ENCODE measurements around the gene SMARCD2. TPM values are rescaled to one million over a fixed set of nuclear protein-coding genes. Genes with fewer than 3 reads are reported as not detected.

SMARCD2 gene
- total and polyA plus RNA-seq, 4 donors: 64.9 to 109 (median 75.0) TPM

DNA sequence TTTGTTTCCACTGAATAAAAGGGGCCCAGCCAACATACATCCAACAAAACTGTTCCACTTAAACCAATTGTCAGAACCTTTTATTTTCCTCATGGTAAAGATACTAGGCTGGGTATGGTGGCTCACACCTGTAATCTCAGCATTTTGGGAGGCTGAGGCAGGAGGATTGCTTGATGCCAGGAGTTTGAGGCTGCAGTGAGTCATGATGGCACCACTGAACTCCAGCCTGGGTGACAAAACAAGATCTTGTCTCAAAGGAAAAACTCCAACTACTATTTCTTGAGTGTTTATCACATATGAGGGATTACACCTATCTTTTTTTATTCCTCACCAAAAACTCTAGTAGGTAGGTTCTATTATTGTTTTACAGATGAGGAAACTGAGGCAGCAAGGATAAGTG, 19.9 kb downstream of the SMARCD2 start:
- Histone ChIP-seq H3K4me1 (ENCODE audit: control insufficient read depth in 5 of 5, insufficient read depth in 5 of 5, low read length in 5 of 5) (peaks cover 0 to 8% (median 5%) of the 10 kb centered on the region in 5 donors), H3K4me3 (no peak overlapping the region), H3K36me3 (ENCODE audit: control insufficient read depth in 4 of 4, insufficient read depth in 4 of 4, low read length in 4 of 4) (peaks cover 51 to 67% (median 60%) of the 10 kb centered on the region in 4 donors), H3K27ac (ENCODE audit: low read depth in 1 of 2, low read length in 1 of 2) (no peak overlapping the region), H3K27me3 (ENCODE audit: control insufficient read depth in 3 of 3, insufficient read depth in 3 of 3, low read length in 2 of 3) (no peaks in the 10 kb centered on the region), H3K9ac (ENCODE audit: insufficient read depth in 1 of 2, low read length in 2 of 2) (no peak overlapping the region), H3K9me3 (ENCODE audit: control insufficient read depth in 4 of 4, insufficient read depth in 3 of 4, low read length in 3 of 4) (no peaks in the 10 kb centered on the region)
- DNase-seq: no peak
- ATAC-seq (ENCODE audit: insufficient read depth, low FRiP score): no peak
- TF ChIP-seq, protein P1, sequence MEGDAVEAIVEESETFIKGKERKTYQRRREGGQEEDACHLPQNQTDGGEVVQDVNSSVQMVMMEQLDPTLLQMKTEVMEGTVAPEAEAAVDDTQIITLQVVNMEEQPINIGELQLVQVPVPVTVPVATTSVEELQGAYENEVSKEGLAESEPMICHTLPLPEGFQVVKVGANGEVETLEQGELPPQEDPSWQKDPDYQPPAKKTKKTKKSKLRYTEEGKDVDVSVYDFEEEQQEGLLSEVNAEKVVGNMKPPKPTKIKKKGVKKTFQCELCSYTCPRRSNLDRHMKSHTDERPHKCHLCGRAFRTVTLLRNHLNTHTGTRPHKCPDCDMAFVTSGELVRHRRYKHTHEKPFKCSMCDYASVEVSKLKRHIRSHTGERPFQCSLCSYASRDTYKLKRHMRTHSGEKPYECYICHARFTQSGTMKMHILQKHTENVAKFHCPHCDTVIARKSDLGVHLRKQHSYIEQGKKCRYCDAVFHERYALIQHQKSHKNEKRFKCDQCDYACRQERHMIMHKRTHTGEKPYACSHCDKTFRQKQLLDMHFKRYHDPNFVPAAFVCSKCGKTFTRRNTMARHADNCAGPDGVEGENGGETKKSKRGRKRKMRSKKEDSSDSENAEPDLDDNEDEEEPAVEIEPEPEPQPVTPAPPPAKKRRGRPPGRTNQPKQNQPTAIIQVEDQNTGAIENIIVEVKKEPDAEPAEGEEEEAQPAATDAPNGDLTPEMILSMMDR (IDR thresholded peaks at IDR 0.05; ENCODE audit: control extremely low read depth, extremely low read depth): no peak

DNA sequence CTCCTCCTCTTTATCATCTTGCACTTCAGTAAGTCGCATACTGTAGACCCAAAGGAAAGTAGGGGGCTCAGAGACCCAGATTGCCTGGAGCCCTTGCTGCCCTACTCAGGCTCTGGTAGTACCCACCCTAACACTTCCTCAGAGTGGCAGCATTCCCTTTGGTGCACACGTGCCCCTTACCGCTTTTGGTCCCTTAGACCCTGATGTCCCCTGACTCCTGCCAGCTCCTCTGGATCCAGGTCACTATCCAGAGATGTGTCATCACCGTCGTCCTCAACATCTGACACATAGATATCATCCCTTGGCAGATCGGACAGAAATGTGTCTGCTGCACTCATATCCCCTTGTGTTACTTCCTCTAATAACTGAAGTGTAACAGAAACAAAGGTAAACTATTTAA, 20.7 kb downstream of the SMARCD2 start:
- TF ChIP-seq, protein P1 (IDR thresholded peaks at IDR 0.05; ENCODE audit: control extremely low read depth, extremely low read depth): no peak
- no peak overlapping the region for H3K4me3 ChIP-seq
- no peak overlapping the region for H3K27ac ChIP-seq (ENCODE audit: low read depth in 1 of 2, low read length in 1 of 2)
- H3K36me3 ChIP-seq (ENCODE audit: control insufficient read depth in 4 of 4, insufficient read depth in 4 of 4, low read length in 4 of 4): peaks cover 56 to 72% (median 66%) of the 10 kb centered on the region in 4 donors
- H3K27me3 ChIP-seq (ENCODE audit: control insufficient read depth in 3 of 3, insufficient read depth in 3 of 3, low read length in 2 of 3): no peaks in the 10 kb centered on the region
- ATAC-seq (ENCODE audit: insufficient read depth, low FRiP score) (no peak), DNase-seq (no peak)
- no peak overlapping the region for H3K9ac ChIP-seq (ENCODE audit: insufficient read depth in 1 of 2, low read length in 2 of 2)
- no peaks in the 10 kb centered on the region for H3K9me3 ChIP-seq (ENCODE audit: control insufficient read depth in 4 of 4, insufficient read depth in 3 of 4, low read length in 3 of 4)
- H3K4me1 ChIP-seq (ENCODE audit: control insufficient read depth in 5 of 5, insufficient read depth in 5 of 5, low read length in 5 of 5): peaks cover 0 to 8% (median 5%) of the 10 kb centered on the region in 5 donors
- WGBS, 2 donors: 76 to 80% methylated on average over 6 of the region's 6 CpGs

DNA sequence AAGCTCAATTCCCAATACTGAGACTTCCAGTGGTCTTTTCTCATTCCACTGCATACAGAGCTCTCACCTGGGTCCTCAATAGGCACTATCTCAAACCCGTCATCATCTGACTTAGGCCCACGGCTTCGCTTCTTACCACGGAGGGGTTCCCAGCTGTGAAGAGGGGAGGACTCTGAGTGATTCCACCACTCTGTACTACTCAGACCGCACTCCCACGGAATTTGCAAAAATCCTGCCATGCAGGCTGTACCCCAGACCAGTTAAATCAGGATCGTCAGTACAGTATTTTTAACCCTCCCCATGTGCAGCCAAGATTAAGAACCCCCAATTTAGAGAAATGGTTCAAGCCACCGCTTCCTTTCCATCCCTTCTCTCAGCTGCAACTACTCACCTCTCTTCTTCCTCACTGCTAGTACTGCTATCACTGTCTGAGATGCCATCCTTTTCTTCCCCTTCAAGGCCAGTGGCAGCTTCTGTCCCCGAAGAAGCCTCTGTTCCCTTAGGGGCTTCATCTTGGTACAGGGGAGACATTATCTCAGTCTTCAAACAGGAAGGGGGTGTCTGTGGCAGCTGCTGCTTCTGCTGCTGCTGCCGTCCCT, 21.4 kb downstream of the SMARCD2 start:
- H3K9me3 ChIP-seq (ENCODE audit: control insufficient read depth in 4 of 4, insufficient read depth in 3 of 4, low read length in 3 of 4): no peaks in the 10 kb centered on the region
- no peak overlapping the region for H3K9ac ChIP-seq (ENCODE audit: insufficient read depth in 1 of 2, low read length in 2 of 2)
- ATAC-seq (ENCODE audit: insufficient read depth, low FRiP score) (no peak), DNase-seq (no peak)
- H3K36me3 ChIP-seq (ENCODE audit: control insufficient read depth in 4 of 4, insufficient read depth in 4 of 4, low read length in 4 of 4): peaks cover 60 to 76% (median 69%) of the 10 kb centered on the region in 4 donors
- no peak overlapping the region for H3K27ac ChIP-seq (ENCODE audit: low read depth in 1 of 2, low read length in 1 of 2)
- whole genome bisulfite sequencing, 2 donors: 87 to 90% methylated on average over 10 of the region's 10 CpGs
- H3K4me1 ChIP-seq (ENCODE audit: control insufficient read depth in 5 of 5, insufficient read depth in 5 of 5, low read length in 5 of 5): peaks cover 0 to 5% (median 4%) of the 10 kb centered on the region in 5 donors
- TF ChIP-seq, protein P1 (IDR thresholded peaks at IDR 0.05; ENCODE audit: control extremely low read depth, extremely low read depth): no peak
- no peak overlapping the region for H3K4me3 ChIP-seq
- no peaks in the 10 kb centered on the region for H3K27me3 ChIP-seq (ENCODE audit: control insufficient read depth in 3 of 3, insufficient read depth in 3 of 3, low read length in 2 of 3)
